Astrocyte (in vitro differentiated cells and primary cell): ENCODE results near the gene LUZP4.

Experiments
- CTCF ChIP-seq: IDR thresholded peaks from 2 replicates; pipeline ENCODE4 v1.5.1; 2011; ENCODE audit warnings: low read depth, mild to moderate bottlenecking, inconsistent platforms, low read length, moderate library complexity; ENCODE audit not compliant: insufficient read depth
- EZH2 ChIP-seq: IDR thresholded peaks from 2 replicates; pipeline ENCODE4 v1.6.1; 2012; ENCODE audit warnings: mild to moderate bottlenecking, low read length, inconsistent platforms; ENCODE audit not compliant: insufficient read depth

- TF ChIP-seq CTCF, result no peak
- TF ChIP-seq EZH2, result no peak
These were observed 43.3 kb downstream of the LUZP4 start for GRCh38 chrX:115332832-115333231.
